Measurements from ENCODE around the gene BCL7A.

DNA sequence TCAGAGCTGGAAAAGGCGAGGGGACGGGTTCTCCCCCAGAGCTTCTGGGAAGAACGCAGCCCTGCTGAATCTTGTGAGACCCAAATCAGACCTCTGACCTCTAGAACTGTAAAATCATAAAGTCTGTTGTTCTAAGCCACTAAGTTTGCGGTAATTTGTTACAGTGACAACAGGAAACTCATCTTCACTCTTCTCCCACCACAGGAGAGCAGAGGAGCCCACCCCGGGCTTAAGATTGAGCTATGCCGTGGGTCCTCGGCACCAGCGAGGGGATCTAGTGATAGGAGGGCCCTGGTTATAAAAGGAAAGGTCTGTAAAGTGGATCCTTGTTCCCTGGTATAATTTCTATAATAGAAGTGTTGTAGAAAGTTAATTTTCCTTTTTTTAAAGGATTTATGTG lies 64.4 kb downstream of the BCL7A start:
- TF ChIP-seq, protein P1, sequence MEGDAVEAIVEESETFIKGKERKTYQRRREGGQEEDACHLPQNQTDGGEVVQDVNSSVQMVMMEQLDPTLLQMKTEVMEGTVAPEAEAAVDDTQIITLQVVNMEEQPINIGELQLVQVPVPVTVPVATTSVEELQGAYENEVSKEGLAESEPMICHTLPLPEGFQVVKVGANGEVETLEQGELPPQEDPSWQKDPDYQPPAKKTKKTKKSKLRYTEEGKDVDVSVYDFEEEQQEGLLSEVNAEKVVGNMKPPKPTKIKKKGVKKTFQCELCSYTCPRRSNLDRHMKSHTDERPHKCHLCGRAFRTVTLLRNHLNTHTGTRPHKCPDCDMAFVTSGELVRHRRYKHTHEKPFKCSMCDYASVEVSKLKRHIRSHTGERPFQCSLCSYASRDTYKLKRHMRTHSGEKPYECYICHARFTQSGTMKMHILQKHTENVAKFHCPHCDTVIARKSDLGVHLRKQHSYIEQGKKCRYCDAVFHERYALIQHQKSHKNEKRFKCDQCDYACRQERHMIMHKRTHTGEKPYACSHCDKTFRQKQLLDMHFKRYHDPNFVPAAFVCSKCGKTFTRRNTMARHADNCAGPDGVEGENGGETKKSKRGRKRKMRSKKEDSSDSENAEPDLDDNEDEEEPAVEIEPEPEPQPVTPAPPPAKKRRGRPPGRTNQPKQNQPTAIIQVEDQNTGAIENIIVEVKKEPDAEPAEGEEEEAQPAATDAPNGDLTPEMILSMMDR (conservative IDR thresholded peaks at IDR 0.05 in 1 of 2, IDR thresholded peaks at IDR 0.05 in 1 of 2; ENCODE audit: extremely low read depth in 1 of 2, insufficient read depth in 1 of 2, low read depth in 1 of 2, low read length in 2 of 2): no peak
- no peak for TF ChIP-seq EZH2 (IDR thresholded peaks at IDR 0.05; ENCODE audit: borderline replicate concordance, low read length)

All from mammary epithelial cell (primary cell).